Trophoblast cell (in vitro differentiated cells and primary cell): ENCODE measurements around the gene ADTRP.
A peak's percentile ranks its signal among the peaks of the same experiment; 100 is the strongest.

Experiments used
- DNase-seq, 2 donors: peaks; one replicate each; pipeline ENCODE4 v3.0.0-alpha.2; 2016
- H2AFZ ChIP-seq: 2 replicates; pipeline ENCODE4 v1.6.1; 2013; ENCODE audit warnings: low read length, moderate library complexity, mild to moderate bottlenecking; ENCODE audit not compliant: insufficient read depth, poor library complexity
- H2AK5ac ChIP-seq: 2 replicates; pipeline ENCODE4 v1.6.1; 2013; ENCODE audit warnings: mild to moderate bottlenecking, low read length
- H2BK120ac ChIP-seq: 2 replicates; pipeline ENCODE4 v1.6.1; 2013; ENCODE audit warnings: low read length, mild to moderate bottlenecking, moderate library complexity; ENCODE audit not compliant: insufficient read depth, poor library complexity
- H2BK12ac ChIP-seq: 2 replicates; pipeline ENCODE4 v1.6.1; 2013; ENCODE audit warnings: mild to moderate bottlenecking, low read length, moderate library complexity
- H2BK5ac ChIP-seq: 2 replicates; pipeline ENCODE4 v1.6.1; 2013; ENCODE audit warnings: low read length, low read depth, moderate library complexity, mild to moderate bottlenecking; ENCODE audit not compliant: poor library complexity
- H3K14ac ChIP-seq: 2 replicates; pipeline ENCODE4 v1.6.1; 2013; ENCODE audit warnings: mild to moderate bottlenecking, low read length
- H3K18ac ChIP-seq: 2 replicates; pipeline ENCODE4 v1.6.1; 2013; ENCODE audit warnings: mild to moderate bottlenecking, low read length
- H3K23ac ChIP-seq: 2 replicates; pipeline ENCODE4 v1.6.1; 2013; ENCODE audit warnings: low read length
- H3K27ac ChIP-seq: 2 replicates; pipeline ENCODE4 v1.5.1; 2013; ENCODE audit warnings: low read depth, mild to moderate bottlenecking, inconsistent platforms, low read length, moderate library complexity
- H3K27me3 ChIP-seq: 2 replicates; pipeline ENCODE4 v1.6.1; 2013; ENCODE audit warnings: inconsistent platforms, mild to moderate bottlenecking, low read length, moderate library complexity; ENCODE audit not compliant: insufficient read depth
- H3K36me3 ChIP-seq, 2 experiments: 1 replicate in 1 of 2; 2 replicates in 1 of 2; pipeline ENCODE4 v1.6.1; 2013; ENCODE audit warnings: low read length in 2 of 2, mild to moderate bottlenecking in 2 of 2, moderate library complexity in 1 of 2; ENCODE audit not compliant: insufficient read depth in 2 of 2, control insufficient read depth in 1 of 2
- H3K4ac ChIP-seq: 2 replicates; pipeline ENCODE4 v1.6.1; 2013; ENCODE audit warnings: low read depth, mild to moderate bottlenecking, low read length, moderate library complexity
- H3K4me1 ChIP-seq, 2 experiments: 1 replicate in 1 of 2; 2 replicates in 1 of 2; pipeline ENCODE4 v1.6.1; 2013; ENCODE audit warnings: low read length in 2 of 2, mild to moderate bottlenecking in 2 of 2, moderate library complexity in 1 of 2; ENCODE audit not compliant: insufficient read depth in 2 of 2, control insufficient read depth in 1 of 2
- H3K4me2 ChIP-seq: 2 replicates; pipeline ENCODE4 v1.6.1; 2013; ENCODE audit warnings: inconsistent platforms, mild to moderate bottlenecking, low read length, moderate library complexity
- H3K4me3 ChIP-seq: 2 replicates; pipeline ENCODE4 v1.5.1; 2013; ENCODE audit warnings: mild to moderate bottlenecking, low read depth, low read length, inconsistent platforms
- H3K79me1 ChIP-seq: one replicate; pipeline ENCODE4 v1.6.1; 2013; ENCODE audit warnings: low read length
- H3K79me2 ChIP-seq: 2 replicates; pipeline ENCODE4 v1.6.1; 2013; ENCODE audit warnings: low read length, mild to moderate bottlenecking; ENCODE audit not compliant: control insufficient read depth, insufficient read depth, poor library complexity
- H3K9ac ChIP-seq: 2 replicates; pipeline ENCODE4 v1.6.1; 2013; ENCODE audit warnings: mild to moderate bottlenecking, low read length
- H3K9me3 ChIP-seq: 2 replicates; pipeline ENCODE4 v1.6.1; 2013; ENCODE audit warnings: low read depth, mild to moderate bottlenecking, control low read depth, inconsistent platforms, low read length; ENCODE audit not compliant: insufficient read depth
- H4K12ac ChIP-seq: 2 replicates; pipeline ENCODE4 v1.6.1; 2013; ENCODE audit warnings: low read depth, mild to moderate bottlenecking, low read length, moderate library complexity
- H4K8ac ChIP-seq: 2 replicates; pipeline ENCODE4 v1.6.1; 2013; ENCODE audit warnings: low read depth, mild to moderate bottlenecking, low read length, moderate library complexity
- H4K91ac ChIP-seq: one replicate; pipeline ENCODE4 v1.6.1; 2013; ENCODE audit warnings: low read depth, mild to moderate bottlenecking, low read length, moderate library complexity
- WGBS: extraction: QIAGEN DNeasy Blood & Tissue Kit; methylation state at CpG from one replicate; pipeline ENCODE4 v1.1.7; 2013; ENCODE audit warnings: missing lambda C conversion rate; ENCODE audit not compliant: insufficient read length, insufficient coverage; ENCODE audit errors: extremely low coverage; 5-methylcytosine and 5-hydroxymethylcytosine counted together

The ADTRP gene

DNA sequence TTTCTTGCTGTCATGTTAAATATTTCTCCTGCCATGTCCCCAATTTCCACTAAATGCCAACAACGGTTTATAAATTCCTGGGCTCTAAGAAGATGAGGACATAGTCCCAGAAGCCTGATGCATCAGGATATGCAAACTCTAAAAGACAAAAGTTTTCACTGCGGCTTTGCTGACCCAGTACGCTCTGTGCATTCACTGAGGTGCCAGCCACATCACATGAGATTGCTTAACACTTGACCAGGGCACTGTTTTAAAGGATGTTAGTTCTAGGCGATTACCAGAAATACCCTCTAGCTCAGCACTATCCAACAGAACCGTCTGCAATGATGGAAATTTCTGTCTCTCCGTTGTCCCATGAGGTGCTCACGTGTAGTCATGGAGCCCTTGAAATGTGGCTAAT is 19.9 kb upstream of the ADTRP start:
- Histone ChIP-seq H3K14ac (no peak overlapping the region), H3K9ac (no peak overlapping the region), H3K4me3 (no peak overlapping the region), H3K27ac (no peak overlapping the region), H2AK5ac (no peak overlapping the region), H4K91ac (no peak overlapping the region), H2AFZ (no peak overlapping the region), H3K4ac (no peak overlapping the region), H3K9me3 (no peaks in the 10 kb centered on the region), H3K79me1 (peaks cover 2% of the 10 kb centered on the region), H4K8ac (peak overlapping the region; percentile 4), H2BK5ac (no peak overlapping the region), H3K18ac (no peak overlapping the region), H3K23ac (no peak overlapping the region), H2BK120ac (no peak overlapping the region), H3K27me3 (no peaks in the 10 kb centered on the region), H3K4me2 (no peak overlapping the region), H3K36me3 (no peaks in the 10 kb centered on the region), H3K79me2 (no peaks in the 10 kb centered on the region), H3K4me1 (peaks cover 2% of the 10 kb centered on the region in 2 experiments), H4K12ac (no peak overlapping the region), H2BK12ac (no peak overlapping the region)
- peak in 1 of 2 donors; percentile 15 for DNase-seq
- no CpG with 5 or more reads among the region's 7 CpGs for WGBS

GRCh38 chr6:11798096-11798495 is 19.5 kb upstream of the ADTRP start:
- Histone ChIP-seq H2BK12ac (no peak overlapping the region), H4K91ac (no peak overlapping the region), H3K4me1 (peaks cover under 1 to 2% of the 10 kb centered on the region in 2 experiments), H3K27me3 (no peaks in the 10 kb centered on the region), H3K9me3 (no peaks in the 10 kb centered on the region), H3K27ac (no peak overlapping the region), H3K79me1 (peaks cover 2% of the 10 kb centered on the region), H3K4me2 (no peak overlapping the region), H3K4me3 (no peak overlapping the region), H4K12ac (no peak overlapping the region), H2BK120ac (no peak overlapping the region), H3K23ac (no peak overlapping the region), H2AK5ac (no peak overlapping the region), H3K36me3 (no peaks in the 10 kb centered on the region), H2AFZ (no peak overlapping the region), H3K9ac (no peak overlapping the region), H3K14ac (no peak overlapping the region), H4K8ac (no peak overlapping the region), H2BK5ac (no peak overlapping the region), H3K18ac (no peak overlapping the region), H3K79me2 (no peaks in the 10 kb centered on the region), H3K4ac (no peak overlapping the region)
- WGBS, result no CpG with 5 or more reads among the region's 1 CpG
- no peak for DNase-seq

GRCh38 chr6:11796829-11797228 is 18.2 kb upstream of the ADTRP start:
- Histone ChIP-seq H3K23ac (no peak overlapping the region), H3K18ac (no peak overlapping the region), H3K9ac (no peak overlapping the region), H4K8ac (no peak overlapping the region), H4K91ac (no peak overlapping the region), H2BK120ac (no peak overlapping the region), H3K79me1 (peaks cover 2% of the 10 kb centered on the region), H3K9me3 (no peaks in the 10 kb centered on the region), H3K4me2 (no peak overlapping the region), H4K12ac (no peak overlapping the region), H2BK5ac (no peak overlapping the region), H3K4ac (no peak overlapping the region), H2AK5ac (no peak overlapping the region), H3K4me1 (peaks cover 0 to 2% of the 10 kb centered on the region in 2 experiments), H3K79me2 (no peaks in the 10 kb centered on the region), H3K36me3 (no peaks in the 10 kb centered on the region), H3K27me3 (no peaks in the 10 kb centered on the region), H3K14ac (no peak overlapping the region), H3K27ac (no peak overlapping the region), H2AFZ (no peak overlapping the region), H2BK12ac (no peak overlapping the region), H3K4me3 (no peak overlapping the region)
- WGBS, result no CpG with 5 or more reads among the region's 5 CpGs
- no peak for DNase-seq

DNA sequence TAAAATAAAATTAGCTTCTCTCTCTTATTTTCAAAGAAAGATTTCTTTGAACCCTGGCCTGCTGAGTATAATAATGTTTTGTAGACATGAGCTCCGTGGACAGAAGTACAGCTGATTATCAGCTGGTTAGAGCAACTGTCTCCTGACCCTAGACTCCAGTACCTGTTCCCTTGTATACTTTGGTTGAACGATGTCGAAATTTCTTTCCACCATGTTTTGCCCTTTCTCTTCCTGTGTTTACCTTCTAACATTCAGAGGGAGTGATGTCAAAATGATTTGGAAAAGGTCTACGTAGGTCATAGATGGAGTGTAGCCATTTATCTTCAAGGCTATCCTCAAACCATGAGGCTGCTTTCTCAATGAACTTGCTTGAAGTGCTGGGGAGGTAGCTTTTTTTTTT is 16.8 kb upstream of the ADTRP start:
- H3K36me3 ChIP-seq, result no peaks in the 10 kb centered on the region
- no peak overlapping the region for H2AK5ac ChIP-seq
- H4K8ac ChIP-seq, result no peak overlapping the region
- H3K4me1 ChIP-seq, result peaks cover 5 to 13% of the 10 kb centered on the region in 2 experiments
- H3K4me3 ChIP-seq, result no peak overlapping the region
- H3K79me2 ChIP-seq, result no peaks in the 10 kb centered on the region
- H3K79me1 ChIP-seq, result peaks cover 2% of the 10 kb centered on the region
- H2BK5ac ChIP-seq, result no peak overlapping the region
- no peak overlapping the region for H3K27ac ChIP-seq
- no peak overlapping the region for H3K4me2 ChIP-seq
- H4K12ac ChIP-seq, result no peak overlapping the region
- no peak overlapping the region for H2BK12ac ChIP-seq
- H2BK120ac ChIP-seq, result no peak overlapping the region
- H3K27me3 ChIP-seq, result no peaks in the 10 kb centered on the region
- H3K23ac ChIP-seq, result no peak overlapping the region
- H2AFZ ChIP-seq, result no peak overlapping the region
- H3K14ac ChIP-seq, result no peak overlapping the region
- WGBS, result no CpG with 5 or more reads among the region's 4 CpGs
- no peak overlapping the region for H3K4ac ChIP-seq
- no peak overlapping the region for H4K91ac ChIP-seq
- no peak overlapping the region for H3K18ac ChIP-seq
- H3K9ac ChIP-seq, result no peak overlapping the region
- no peak for DNase-seq
- no peaks in the 10 kb centered on the region for H3K9me3 ChIP-seq
